HG03097 (cell line): Measurements from ENCODE around the gene CHST10.
A peak's percentile ranks its signal among the peaks of the same experiment; 100 is the strongest.
"Not testable (repeated sequence)": the region's sequence is repeated elsewhere in the genome, so short reads cannot be mapped to it uniquely, and the experiment has no call there.

Experiments used
- ATAC-seq: cut with Tn5 transposase; IDR thresholded peaks from one replicate; pipeline ENCODE4 v1.9.1; 2021; ENCODE audit not compliant: unreplicated experiment, low FRiP score

CHST10 gene

DNA sequence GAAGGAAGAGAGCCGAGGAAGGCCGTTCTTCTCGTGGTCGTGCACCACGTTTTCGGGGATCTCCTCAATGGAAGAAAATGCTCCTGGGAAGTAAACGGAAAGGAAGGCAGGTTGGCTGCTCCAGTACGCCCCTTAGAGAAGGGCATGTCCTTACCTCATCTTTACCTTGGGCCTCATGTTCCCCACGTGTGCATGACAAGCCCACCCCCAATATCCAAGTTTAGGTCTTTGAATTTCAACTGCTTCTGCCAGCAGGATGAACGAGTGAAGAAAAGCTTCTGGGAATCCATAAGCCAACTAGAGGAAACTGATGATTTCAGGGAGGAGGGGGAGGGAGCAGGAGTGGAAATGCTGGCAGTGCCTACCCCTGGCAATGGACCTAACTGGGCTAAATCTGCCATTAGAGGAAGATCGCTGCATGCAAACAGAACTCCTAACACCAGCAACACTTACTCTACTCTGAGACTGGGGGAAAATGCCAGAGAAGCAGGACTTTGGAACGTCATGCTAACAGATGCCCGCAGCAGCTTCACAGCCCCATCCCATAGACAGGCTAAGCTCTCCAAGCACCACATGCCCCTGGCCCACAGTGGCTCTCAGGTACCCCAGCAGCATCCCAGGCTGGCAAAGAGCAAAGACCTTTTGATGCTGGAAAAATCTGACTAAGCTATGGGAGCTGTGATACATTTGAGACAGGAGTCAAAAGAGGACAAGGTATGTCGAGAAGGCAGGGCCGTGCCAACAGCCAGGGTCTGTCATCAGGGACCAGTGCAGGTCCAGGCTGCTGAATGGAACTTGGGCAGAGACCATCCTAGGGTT lies 21.7 kb downstream of the CHST10 start:
- no peak for ATAC-seq

DNA sequence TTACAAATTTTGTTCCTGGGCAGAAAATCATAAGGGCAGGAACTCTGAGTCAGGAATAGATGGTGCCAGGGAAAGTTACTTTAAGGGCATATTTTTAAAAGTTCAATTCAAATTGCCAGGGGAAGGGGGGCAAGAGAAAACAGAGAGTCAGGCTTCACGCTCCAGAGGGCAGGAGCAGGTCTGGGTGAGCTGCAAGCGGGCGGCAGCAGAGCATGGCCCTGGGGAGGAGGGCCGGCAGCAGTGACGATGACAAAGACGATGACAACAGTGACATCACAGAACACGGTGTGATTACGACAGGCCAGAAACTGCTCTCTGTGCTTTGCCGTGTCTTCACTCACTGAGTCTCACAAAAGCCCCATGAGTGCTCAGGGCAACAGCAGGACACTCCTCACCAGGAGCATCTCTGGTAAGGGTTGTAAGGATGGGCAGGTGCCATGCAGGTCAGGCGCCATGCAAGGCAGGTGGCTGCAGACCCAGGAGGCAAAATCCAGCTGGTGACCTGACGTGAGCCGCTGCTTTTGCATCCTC lies 23.3 kb downstream of the CHST10 start:
- ATAC-seq, result no peak

DNA sequence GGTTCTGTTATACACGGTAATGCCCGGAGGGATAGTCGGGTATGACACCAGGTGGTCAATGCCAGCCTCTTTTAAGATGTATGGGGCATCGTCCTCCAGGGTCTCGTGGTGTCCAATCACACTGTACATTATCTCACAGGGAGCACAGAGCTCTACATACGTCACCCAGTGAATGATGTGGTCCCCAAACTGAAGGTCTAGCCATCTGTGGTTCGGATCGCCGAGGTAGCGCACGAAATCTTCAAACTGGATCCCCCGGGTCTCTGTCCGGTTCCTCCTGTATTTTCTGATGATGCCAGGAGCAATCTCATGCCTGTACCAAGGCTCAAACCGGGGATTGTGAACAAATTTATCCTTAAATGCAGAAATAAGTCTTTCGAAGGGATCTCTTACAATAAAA lies 24.1 kb downstream of the CHST10 start:
- ATAC-seq, result no peak

DNA sequence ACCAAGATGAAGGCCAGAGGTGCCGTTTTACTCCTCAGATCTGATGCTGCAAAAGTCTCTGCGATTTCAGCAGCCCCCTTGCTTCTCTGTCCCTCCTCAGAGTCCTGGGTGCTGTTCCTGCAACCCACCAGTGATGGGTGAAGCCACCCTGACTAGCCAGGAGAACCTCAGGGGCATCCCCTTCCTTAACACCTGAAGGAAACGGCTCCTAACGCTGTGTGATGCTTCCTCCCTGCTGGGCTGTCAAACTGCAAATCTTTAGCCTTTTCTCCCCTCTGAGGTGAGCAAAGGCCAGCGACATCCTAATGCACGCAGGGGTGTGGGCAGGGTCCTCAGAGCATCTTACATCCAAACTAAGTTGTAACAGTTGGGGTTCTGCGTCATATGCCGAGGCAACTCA lies 24.8 kb downstream of the CHST10 start:
- no peak for ATAC-seq

DNA sequence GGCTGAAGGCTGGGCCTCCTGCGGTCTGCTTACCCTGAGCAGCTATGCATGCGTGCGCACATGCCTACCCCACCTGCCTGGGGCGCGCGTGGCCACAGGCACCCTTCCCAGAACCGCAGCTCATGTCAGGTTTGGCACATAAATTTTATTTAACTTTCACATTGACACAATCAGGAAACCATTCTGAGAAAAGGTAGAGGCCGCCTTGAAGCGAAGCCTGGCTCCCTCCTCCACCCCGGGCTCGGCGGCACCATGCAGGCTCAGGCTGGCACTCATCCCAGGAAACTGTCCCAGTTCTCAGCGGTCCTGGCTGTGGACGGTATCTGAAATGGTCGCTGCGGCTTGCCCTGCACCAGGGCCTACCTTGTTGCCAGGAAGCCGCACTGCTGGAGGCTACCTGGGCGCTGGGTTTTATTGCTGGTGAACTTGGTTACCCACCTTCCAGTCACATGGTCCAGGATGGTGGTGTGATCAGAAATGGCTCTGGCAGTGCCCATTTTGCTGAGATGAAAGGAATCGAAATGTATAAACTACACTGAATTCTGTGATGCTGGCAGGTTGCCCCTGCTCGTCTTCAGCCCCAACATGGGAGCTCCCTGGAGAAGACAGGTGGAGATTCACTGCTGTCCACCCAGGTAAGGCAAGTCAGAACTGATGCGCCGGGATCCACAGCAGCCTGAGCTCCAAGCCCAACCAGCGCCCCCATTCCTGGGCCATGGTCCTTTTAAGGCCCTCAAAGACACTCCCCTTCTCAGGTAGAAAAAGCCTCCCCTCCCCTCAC lies 25.5 kb downstream of the CHST10 start:
- ATAC-seq, result no peak

DNA sequence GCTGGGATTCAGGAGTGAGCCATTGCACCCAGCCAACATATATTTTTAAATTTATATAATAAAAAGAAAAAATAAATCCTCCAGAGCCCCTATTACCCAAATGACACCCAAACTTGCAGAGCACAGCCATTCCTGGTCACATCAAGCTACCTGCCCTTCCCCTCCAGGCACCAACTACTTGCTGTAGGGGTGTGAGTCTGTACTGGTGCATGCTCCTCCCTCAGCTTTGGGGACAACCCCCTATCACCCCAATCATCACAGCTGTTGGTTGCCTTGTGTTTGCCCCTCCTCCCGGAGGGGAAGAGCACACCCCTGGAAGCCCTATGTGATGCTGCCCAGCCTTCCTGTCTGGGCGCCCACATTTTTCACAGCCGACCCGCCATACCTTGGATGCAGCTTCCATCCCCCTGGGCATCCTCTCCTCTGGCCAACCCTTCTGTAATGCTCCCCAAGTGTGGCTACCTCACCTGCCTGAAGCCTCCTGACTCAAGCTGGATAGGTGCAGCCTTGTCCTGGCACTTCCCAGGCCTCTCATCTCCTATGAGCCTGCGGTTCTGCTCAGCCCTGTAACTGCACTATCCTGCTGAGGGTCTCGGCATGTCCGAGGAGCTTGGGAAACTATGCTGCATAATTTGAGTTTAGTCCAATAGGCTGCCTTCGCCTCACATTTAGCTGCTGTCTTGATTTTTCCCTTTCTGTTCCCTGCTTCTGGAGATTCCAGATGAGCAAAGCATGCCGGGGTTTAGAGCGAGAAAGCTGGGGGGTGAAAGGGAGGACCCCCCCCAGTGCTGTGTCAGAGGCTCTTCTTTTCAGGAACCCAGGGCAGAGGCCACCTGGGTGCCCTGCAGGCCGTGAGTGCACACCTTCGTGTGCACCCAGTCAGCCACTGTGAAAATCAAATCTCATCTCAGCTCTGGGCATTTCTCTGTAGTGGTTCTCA lies 27.2 kb downstream of the CHST10 start:
- ATAC-seq, result no peak

DNA sequence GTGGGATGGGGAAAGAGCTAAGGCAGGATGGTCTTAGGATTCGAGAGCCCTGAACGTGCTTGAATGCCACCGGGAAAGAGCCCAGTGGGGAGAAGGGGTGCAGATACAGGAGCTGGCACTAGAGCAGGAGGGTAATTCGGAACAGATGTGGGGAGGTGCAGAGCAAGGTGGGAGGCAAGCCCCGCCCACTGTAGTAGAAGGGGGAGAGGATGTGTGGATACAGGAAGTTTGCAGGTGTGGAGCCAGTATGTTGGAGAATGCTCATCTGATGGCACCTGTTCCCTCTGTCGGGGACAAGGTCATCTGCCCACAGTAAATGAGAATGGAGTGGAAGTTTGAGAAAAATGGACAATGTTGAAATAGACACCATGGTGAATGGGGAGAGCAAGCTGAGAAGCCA lies 28.8 kb downstream of the CHST10 start:
- ATAC-seq, result no peak

DNA sequence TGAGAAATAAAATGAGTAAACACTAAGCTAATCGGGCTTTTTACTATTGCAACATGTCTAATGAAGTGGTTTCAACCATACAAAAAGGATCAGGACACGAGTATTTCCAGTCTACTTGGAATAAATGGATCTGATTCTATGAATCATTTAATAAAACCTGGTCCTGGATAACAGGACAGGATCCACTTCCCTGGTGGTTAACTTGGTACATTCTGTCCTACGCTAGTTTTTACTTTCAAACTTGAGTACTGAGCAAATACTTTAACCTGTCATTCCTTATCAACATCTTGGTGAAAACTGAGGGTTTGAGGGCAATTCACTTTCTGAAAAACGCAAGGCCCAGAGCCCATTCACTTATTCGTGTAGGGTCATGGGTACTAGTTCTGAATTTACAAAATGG lies 33.5 kb downstream of the CHST10 start:
- ATAC-seq, result no peak

DNA sequence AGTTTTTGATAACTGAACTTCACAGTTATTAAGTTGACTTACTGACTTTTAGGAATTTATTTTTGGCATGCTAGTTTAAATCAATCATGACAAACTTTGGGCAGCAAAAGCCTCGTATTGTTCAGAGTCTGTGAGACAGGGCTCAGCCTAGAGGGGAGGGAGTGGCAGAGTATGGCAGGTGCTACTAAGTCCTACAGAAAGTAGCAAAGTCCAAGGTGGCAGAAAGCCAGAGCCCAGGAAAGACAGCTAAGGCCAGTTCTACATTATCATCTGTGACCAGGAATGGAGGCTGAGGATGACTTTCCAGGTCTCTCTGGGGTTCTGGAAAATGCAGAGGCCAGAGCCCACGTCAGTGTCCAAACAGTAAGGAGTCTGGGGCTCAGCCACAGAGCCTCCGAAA lies 34.2 kb downstream of the CHST10 start:
- no peak for ATAC-seq

DNA sequence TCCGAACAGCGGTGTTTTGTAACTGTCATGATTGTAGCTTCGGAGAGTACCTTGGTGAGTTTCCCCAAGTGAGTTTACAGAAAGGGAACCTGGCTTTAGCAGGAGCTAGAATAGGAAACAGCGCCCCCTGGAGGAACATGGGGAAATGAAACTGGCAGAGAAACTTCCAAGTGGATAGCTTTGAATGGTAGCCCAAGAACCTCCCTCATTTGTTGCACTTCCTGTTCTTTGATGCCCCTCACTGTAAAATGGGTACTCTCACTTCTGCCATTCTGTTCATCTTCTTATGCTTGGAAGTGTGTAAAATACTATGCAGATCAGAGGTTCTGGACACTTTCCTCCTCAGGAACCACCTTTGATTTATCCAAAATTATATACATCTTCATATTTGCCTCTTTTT lies 36.2 kb downstream of the CHST10 start:
- ATAC-seq, result peak; percentile 50

DNA sequence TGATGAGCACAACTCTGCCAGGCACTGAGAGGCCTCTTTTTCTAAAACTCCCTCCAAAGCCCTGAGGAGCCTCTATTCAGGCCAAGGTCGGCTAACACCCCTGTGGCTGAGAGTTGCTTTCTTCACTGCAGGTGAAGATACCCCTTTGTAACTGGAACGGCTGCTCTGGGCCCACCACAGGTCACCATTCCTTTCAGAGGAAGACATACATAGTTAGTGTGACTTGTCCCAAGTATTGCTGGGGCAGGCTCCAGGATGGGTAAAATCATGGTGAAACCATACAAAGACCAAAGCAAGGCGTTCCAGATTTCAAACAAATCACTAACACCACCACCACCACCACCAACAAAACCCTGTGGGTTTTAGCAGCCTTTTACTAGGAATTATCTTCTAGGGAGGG lies 36.8 kb downstream of the CHST10 start:
- no peak for ATAC-seq

DNA sequence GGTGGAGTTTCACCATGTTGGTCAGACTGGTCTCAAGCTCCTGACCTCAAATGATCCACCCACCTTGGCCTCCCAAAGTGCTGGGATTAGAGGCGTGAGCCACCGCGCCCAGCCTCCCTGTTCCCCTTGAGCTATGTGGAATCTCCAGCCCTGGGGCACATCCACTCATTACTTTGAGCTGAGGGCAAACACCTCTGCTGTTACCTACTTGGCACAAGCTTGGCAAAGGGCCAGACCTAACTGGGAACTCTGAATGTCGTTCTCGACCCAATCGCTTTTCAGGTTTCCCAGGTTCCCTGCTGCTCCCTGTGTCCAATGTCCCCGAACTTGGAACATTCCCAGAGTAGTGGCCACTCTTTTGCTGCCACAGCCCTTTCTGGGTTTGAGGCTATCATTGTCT lies 40.6 kb downstream of the CHST10 start:
- ATAC-seq, result no peak

DNA sequence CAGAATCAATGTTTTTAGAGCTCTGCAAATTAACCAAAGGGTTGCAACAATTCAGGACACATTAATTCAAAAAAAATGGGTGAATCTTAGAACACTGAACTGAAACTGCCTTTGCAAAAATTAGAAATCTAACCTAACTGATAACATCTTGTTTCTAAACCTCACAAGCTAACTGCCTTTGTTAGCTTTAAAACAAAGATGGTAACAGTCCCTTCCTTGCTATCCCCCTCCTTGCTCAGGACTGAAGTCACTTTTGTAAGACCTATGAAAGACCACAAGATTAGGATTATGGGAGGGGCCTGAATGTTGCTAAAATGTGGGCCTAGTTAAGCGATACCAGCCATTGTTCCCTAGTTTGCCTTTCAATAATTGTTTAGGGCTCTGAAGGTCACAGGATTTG lies 50.3 kb downstream of the CHST10 start:
- ATAC-seq, result no peak

DNA sequence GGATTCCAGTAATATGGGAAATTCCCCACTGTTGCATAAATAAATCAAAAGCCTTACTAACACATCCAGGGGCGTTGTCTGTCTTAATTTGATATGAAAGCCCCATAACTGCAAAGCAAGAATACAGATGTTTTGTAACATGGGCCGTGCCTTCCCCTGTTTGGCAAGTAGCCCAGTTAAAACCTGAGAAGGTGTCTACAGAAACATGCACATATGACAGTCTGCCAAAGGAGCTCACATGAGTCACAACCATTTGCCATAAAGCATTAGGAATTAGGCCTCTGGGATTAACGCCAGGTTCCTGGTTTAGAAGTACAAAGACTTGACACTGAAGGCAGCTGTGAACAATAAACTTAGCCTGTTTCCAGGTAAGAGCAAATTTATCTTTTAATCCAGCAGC lies 52.0 kb downstream of the CHST10 start:
- ATAC-seq, result no peak

DNA sequence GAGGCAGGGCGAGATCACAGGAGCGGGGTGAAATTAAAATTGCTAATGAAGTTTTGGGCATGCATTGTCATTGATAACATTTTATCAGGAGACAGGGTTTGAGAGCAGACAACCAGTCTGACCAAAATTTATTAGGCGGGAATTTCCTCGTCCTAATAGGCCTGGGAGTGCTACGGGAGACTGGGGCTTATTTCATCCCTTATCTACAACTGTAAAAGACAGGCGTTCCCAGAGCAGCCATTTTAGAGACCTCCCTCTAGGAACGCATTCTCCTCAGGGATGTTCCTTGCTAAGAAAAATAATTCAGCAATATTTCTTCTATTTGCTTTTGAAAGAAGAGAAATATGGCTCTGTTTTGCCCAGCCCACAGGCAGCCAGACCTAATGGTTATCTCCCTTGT lies 55.2 kb downstream of the CHST10 start:
- ATAC-seq, result not testable (repeated sequence)

DNA sequence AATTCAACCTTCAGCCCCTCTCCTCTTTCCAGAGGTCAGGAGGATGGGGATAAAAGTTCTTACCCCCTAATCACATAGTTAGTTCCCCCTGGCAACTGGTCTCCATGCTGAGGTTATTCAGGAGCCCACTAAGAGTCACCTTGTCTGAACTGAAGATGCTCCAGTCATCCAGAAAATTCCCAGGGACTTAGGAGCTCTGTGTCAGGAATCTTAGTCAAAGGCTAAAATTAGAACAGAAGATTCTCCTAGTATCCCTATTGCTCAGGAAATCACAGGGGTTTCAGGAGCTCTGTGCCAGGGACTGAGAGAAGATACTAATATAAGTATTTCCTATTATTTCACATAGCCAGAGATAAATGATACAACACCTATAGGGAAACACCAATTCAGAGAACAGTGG lies 57.9 kb downstream of the CHST10 start:
- ATAC-seq, result no peak

DNA sequence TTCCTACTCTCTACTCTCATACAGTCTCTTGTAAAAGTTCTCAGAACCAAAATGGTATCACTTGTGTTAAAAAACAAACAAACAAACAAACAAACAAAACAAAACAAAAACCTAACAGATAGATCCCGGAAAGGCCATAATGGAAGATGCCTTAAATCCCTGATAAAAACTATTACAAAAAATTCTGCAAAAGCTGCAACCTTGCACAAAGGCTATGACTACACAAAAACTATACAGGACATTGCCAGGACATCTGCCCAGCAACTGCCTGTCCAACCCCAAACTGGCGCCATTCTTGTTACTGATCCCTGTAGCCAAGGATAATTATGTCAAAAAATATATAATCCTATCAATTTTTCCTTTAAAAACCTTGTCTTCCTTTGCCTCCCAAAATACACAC lies 58.9 kb downstream of the CHST10 start:
- no peak for ATAC-seq

DNA sequence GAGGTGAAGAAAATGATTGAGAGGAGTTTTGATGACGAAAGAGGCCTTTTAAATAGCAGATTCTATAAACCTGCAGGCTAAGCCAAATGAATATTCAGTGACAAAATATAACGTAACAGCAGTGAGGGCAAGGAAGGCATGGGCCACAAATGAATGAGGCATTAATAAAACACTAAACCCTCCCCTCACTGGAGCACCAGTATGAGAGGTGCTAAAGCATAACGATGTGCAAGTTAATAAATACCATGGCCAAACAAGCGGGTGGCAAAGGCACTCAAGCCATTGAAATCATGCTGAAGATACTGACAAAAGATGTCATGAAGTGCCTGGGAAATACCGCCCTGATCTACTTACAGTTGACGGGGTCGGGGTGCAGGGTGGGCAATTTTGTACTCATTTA lies 64.9 kb downstream of the CHST10 start:
- no peak for ATAC-seq

DNA sequence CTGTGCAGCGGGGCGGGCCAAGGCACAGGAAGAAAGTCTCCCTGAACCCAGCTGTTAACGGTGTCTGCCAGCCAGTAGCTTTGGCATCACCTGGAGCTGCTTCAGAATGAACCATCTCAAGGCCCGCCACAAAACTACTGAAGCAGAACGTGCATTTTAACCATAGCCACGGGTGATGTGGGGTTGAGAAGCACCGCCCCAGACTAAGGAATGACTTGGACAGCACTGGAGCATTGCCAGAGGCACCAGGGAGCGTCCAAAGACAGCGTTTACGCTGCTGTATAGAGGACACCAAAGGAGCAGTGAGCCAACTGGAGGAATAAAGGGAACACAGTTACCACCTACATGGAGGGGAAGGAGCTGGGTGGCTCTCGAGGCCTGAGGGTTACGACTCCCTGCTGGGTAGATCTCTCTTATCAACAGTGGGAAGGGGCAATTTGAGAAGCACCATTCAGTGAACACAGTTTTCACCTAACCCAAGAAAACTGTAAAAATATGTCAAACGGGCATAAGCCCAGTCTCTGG lies 66.7 kb downstream of the CHST10 start:
- no peak for ATAC-seq

DNA sequence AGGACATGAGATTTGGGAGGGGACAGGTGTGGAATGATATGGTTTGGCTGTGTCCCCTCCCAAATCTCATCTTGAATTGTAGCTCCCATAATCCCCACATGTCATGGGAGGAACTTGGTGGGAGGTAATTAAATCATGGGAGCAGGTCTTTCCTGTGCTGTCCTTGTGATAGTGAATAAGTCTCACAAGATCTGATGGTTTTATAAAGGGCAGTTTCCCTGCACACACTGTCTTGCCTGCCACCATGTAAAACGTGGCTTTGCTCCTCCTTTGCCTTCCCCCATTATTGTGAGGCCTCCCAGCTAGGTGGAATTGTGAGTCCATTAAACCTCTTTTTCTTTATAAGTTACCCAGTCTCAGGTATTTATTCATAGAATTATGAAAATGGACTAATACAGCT lies 72.3 kb downstream of the CHST10 start:
- not testable (repeated sequence) for ATAC-seq

DNA sequence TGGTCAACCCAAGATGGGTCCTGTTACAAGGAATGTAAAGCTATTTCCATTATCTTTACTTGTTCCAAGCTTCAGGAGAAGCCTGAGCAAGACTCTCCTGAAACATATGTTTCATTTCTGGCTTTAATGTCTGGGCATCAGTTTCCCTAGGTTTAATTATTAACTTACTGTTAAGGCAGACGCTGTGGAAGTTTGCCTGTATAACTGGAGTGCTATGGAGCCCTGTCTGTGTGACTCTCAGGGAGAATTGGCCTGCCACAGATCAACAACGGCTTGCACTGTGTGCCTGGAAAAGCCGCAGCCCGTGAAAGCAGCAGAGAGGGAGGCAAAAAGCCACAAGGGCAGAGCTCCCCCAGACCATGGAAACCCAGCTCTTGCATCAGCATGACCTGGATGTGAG lies 73.0 kb downstream of the CHST10 start:
- no peak for ATAC-seq
